ENCODE data around the gene CCL20. TPM values are rescaled to one million over a fixed set of nuclear protein-coding genes. Genes with fewer than 3 reads are reported as not detected.

Gene CCL20
- total and polyA plus RNA-seq, 2 of the 13 experiments (the other 11 are each of a cell fraction or from before 2014, with no cell fraction given): 223 to 903 TPM

DNA sequence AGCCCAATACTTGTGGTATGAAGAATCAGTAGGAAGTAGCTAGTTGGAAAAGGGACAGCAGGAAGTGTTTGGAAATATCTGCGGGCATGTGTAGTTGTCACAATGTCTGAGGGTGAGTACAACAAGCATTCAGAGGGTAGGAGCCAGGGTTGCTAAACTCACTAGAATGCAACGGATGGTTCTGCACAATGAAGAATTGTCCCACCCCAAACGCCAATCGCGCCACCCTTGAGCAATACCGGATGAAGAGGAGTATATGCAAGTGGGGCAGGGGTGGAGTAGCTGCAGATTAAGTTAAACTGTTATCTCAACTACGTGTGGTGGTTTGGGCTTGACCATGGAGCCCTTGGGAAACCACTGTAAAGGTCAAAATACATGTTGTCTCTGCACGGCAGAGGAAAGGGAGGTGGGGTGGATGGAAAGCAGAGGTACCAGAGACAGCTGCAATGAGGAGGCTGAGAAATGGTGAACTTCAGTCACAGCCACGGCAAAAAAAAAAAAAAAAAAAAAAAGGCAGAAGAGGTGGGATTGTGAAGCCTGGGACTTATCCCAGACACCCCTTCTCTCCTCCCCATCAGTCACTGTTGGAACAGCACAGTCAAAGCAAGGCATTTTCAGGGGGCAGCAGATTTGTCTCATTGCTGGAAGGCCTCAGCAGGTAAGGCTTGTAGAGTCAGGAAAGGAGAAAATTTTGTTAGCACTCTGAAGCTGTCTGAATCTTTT lies 5.2 kb downstream of the CCL20 start (continued):
- TF ChIP-seq JUNB (CRISPR knock-in tag; IDR thresholded peaks at IDR 0.05; ENCODE audit: borderline replicate concordance) (peak; percentile 89), MEIS2 (CRISPR knock-in tag; IDR thresholded peaks at IDR 0.05) (peak; percentile 90), ZNF251 (CRISPR knock-in tag; IDR thresholded peaks at IDR 0.05) (no peak), RBAK (CRISPR knock-in tag; IDR thresholded peaks at IDR 0.05) (peak; percentile 73), ZC3H4 (CRISPR knock-in tag; IDR thresholded peaks at IDR 0.05; ENCODE audit: borderline replicate concordance) (peak; percentile 47; the same call in 1 of the 2 replicates), ZNF432 (CRISPR knock-in tag; IDR thresholded peaks at IDR 0.05; ENCODE audit: borderline replicate concordance) (no peak), ZSCAN12 (CRISPR knock-in tag; IDR thresholded peaks at IDR 0.05) (no peak), GTF3A (CRISPR knock-in tag; conservative IDR thresholded peaks at IDR 0.05) (no peak)
- TF ChIP-seq, protein P1, sequence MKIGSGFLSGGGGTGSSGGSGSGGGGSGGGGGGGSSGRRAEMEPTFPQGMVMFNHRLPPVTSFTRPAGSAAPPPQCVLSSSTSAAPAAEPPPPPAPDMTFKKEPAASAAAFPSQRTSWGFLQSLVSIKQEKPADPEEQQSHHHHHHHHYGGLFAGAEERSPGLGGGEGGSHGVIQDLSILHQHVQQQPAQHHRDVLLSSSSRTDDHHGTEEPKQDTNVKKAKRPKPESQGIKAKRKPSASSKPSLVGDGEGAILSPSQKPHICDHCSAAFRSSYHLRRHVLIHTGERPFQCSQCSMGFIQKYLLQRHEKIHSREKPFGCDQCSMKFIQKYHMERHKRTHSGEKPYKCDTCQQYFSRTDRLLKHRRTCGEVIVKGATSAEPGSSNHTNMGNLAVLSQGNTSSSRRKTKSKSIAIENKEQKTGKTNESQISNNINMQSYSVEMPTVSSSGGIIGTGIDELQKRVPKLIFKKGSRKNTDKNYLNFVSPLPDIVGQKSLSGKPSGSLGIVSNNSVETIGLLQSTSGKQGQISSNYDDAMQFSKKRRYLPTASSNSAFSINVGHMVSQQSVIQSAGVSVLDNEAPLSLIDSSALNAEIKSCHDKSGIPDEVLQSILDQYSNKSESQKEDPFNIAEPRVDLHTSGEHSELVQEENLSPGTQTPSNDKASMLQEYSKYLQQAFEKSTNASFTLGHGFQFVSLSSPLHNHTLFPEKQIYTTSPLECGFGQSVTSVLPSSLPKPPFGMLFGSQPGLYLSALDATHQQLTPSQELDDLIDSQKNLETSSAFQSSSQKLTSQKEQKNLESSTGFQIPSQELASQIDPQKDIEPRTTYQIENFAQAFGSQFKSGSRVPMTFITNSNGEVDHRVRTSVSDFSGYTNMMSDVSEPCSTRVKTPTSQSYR (CRISPR knock-in tag; IDR thresholded peaks at IDR 0.05; ENCODE audit: borderline replicate concordance): peak; percentile 94
- TF ChIP-seq, protein P2, sequence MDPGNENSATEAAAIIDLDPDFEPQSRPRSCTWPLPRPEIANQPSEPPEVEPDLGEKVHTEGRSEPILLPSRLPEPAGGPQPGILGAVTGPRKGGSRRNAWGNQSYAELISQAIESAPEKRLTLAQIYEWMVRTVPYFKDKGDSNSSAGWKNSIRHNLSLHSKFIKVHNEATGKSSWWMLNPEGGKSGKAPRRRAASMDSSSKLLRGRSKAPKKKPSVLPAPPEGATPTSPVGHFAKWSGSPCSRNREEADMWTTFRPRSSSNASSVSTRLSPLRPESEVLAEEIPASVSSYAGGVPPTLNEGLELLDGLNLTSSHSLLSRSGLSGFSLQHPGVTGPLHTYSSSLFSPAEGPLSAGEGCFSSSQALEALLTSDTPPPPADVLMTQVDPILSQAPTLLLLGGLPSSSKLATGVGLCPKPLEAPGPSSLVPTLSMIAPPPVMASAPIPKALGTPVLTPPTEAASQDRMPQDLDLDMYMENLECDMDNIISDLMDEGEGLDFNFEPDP (CRISPR knock-in tag; conservative IDR thresholded peaks at IDR 0.05): no peak
- TF ChIP-seq, protein P3, sequence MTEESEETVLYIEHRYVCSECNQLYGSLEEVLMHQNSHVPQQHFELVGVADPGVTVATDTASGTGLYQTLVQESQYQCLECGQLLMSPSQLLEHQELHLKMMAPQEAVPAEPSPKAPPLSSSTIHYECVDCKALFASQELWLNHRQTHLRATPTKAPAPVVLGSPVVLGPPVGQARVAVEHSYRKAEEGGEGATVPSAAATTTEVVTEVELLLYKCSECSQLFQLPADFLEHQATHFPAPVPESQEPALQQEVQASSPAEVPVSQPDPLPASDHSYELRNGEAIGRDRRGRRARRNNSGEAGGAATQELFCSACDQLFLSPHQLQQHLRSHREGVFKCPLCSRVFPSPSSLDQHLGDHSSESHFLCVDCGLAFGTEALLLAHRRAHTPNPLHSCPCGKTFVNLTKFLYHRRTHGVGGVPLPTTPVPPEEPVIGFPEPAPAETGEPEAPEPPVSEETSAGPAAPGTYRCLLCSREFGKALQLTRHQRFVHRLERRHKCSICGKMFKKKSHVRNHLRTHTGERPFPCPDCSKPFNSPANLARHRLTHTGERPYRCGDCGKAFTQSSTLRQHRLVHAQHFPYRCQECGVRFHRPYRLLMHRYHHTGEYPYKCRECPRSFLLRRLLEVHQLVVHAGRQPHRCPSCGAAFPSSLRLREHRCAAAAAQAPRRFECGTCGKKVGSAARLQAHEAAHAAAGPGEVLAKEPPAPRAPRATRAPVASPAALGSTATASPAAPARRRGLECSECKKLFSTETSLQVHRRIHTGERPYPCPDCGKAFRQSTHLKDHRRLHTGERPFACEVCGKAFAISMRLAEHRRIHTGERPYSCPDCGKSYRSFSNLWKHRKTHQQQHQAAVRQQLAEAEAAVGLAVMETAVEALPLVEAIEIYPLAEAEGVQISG (CRISPR knock-in tag; IDR thresholded peaks at IDR 0.05): peak; percentile 93
- TF ChIP-seq, protein P4, sequence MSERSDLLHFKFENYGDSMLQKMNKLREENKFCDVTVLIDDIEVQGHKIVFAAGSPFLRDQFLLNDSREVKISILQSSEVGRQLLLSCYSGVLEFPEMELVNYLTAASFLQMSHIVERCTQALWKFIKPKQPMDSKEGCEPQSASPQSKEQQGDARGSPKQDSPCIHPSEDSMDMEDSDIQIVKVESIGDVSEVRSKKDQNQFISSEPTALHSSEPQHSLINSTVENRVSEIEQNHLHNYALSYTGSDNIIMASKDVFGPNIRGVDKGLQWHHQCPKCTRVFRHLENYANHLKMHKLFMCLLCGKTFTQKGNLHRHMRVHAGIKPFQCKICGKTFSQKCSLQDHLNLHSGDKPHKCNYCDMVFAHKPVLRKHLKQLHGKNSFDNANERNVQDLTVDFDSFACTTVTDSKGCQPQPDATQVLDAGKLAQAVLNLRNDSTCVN (CRISPR knock-in tag; IDR thresholded peaks at IDR 0.05; ENCODE audit: borderline replicate concordance): peak; percentile 70; the same call in 1 of the 2 replicates
- TF ChIP-seq, protein P5, sequence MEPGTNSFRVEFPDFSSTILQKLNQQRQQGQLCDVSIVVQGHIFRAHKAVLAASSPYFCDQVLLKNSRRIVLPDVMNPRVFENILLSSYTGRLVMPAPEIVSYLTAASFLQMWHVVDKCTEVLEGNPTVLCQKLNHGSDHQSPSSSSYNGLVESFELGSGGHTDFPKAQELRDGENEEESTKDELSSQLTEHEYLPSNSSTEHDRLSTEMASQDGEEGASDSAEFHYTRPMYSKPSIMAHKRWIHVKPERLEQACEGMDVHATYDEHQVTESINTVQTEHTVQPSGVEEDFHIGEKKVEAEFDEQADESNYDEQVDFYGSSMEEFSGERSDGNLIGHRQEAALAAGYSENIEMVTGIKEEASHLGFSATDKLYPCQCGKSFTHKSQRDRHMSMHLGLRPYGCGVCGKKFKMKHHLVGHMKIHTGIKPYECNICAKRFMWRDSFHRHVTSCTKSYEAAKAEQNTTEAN (CRISPR knock-in tag; conservative IDR thresholded peaks at IDR 0.05): peak; percentile 85
- TF ChIP-seq, protein P6, sequence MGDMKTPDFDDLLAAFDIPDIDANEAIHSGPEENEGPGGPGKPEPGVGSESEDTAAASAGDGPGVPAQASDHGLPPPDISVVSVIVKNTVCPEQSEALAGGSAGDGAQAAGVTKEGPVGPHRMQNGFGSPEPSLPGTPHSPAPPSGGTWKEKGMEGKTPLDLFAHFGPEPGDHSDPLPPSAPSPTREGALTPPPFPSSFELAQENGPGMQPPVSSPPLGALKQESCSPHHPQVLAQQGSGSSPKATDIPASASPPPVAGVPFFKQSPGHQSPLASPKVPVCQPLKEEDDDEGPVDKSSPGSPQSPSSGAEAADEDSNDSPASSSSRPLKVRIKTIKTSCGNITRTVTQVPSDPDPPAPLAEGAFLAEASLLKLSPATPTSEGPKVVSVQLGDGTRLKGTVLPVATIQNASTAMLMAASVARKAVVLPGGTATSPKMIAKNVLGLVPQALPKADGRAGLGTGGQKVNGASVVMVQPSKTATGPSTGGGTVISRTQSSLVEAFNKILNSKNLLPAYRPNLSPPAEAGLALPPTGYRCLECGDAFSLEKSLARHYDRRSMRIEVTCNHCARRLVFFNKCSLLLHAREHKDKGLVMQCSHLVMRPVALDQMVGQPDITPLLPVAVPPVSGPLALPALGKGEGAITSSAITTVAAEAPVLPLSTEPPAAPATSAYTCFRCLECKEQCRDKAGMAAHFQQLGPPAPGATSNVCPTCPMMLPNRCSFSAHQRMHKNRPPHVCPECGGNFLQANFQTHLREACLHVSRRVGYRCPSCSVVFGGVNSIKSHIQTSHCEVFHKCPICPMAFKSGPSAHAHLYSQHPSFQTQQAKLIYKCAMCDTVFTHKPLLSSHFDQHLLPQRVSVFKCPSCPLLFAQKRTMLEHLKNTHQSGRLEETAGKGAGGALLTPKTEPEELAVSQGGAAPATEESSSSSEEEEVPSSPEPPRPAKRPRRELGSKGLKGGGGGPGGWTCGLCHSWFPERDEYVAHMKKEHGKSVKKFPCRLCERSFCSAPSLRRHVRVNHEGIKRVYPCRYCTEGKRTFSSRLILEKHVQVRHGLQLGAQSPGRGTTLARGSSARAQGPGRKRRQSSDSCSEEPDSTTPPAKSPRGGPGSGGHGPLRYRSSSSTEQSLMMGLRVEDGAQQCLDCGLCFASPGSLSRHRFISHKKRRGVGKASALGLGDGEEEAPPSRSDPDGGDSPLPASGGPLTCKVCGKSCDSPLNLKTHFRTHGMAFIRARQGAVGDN (CRISPR knock-in tag; IDR thresholded peaks at IDR 0.05): no peak; the same call in 1 of the 2 replicates
